Nephron progenitor cell (in vitro differentiated cells): Measurements from ENCODE around the gene CDH19.

ENCODE experiments used
- DNase-seq: peaks from one replicate; pipeline ENCODE4 v3.0.0; 2021
- H3K27ac Mint-ChIP-seq: 2 replicates; pipeline ENCODE4 v1.8.0; 2021; ENCODE audit warnings: mild to moderate bottlenecking, moderate library complexity, mixed read lengths
- H3K27me3 Mint-ChIP-seq: 2 replicates; pipeline ENCODE4 v1.8.0; 2021; ENCODE audit warnings: mild to moderate bottlenecking, low read depth, mixed read lengths; ENCODE audit not compliant: poor library complexity
- H3K36me3 Mint-ChIP-seq: 2 replicates; pipeline ENCODE4 v1.8.0; 2021; ENCODE audit warnings: low read depth, mixed read lengths
- H3K4me1 Mint-ChIP-seq: 2 replicates; pipeline ENCODE4 v1.8.0; 2021; ENCODE audit warnings: mixed read lengths
- H3K4me3 Mint-ChIP-seq: 2 replicates; pipeline ENCODE4 v1.8.0; 2021; ENCODE audit warnings: mild to moderate bottlenecking, moderate library complexity, mixed read lengths
- H3K9me3 Mint-ChIP-seq: 2 replicates; pipeline ENCODE4 v1.8.0; 2021; ENCODE audit warnings: mild to moderate bottlenecking, moderate library complexity, mixed read lengths
- CTCF ChIP-seq: fragments of 200-600 bp; sonication (generic); IDR thresholded peaks from 2 replicates; pipeline ENCODE4 v1.5.0; 2021; ENCODE audit warnings: antibody characterized with exemption

The CDH19 gene

GRCh38 chr18:66640431-66640830 lies 36.5 kb upstream of the CDH19 start:
- no peaks in the 10 kb centered on the region for H3K9me3 Mint-ChIP-seq

GRCh38 chr18:66638856-66639629 lies 35.2 kb upstream of the CDH19 start:
- Mint-ChIP-seq H3K27me3 (peaks cover 4% of the 10 kb centered on the region), H3K9me3 (no peaks in the 10 kb centered on the region), H3K36me3 (no peaks in the 10 kb centered on the region), H3K27ac (no peak overlapping the region), H3K4me3 (no peak overlapping the region), H3K4me1 (no peaks in the 10 kb centered on the region)
- DNase-seq, result no peak
- TF ChIP-seq CTCF, result no peak

More at GRCh38 chr18:66640431-66640830, 36.5 kb upstream of the CDH19 start:
- no peaks in the 10 kb centered on the region for H3K36me3 Mint-ChIP-seq
- no peak for TF ChIP-seq CTCF
- peaks cover 3% of the 10 kb centered on the region for H3K27me3 Mint-ChIP-seq
- DNase-seq, result no peak
- H3K27ac Mint-ChIP-seq, result no peak overlapping the region
- no peaks in the 10 kb centered on the region for H3K4me1 Mint-ChIP-seq
- H3K4me3 Mint-ChIP-seq, result no peak overlapping the region

- H3K4me1 Mint-ChIP-seq, result no peaks in the 10 kb centered on the region
- H3K27ac Mint-ChIP-seq, result no peak overlapping the region
- no peaks in the 10 kb centered on the region for H3K36me3 Mint-ChIP-seq
- no peaks in the 10 kb centered on the region for H3K9me3 Mint-ChIP-seq
- no peak for DNase-seq
- H3K4me3 Mint-ChIP-seq, result no peak overlapping the region
- H3K27me3 Mint-ChIP-seq, result peaks cover 4% of the 10 kb centered on the region
- TF ChIP-seq CTCF, result no peak
Observed at GRCh38 chr18:66635342-66635741, 31.5 kb upstream of the CDH19 start.

- Mint-ChIP-seq H3K27ac (no peak overlapping the region), H3K36me3 (no peaks in the 10 kb centered on the region), H3K4me1 (no peaks in the 10 kb centered on the region), H3K27me3 (peaks cover 4% of the 10 kb centered on the region), H3K4me3 (no peak overlapping the region), H3K9me3 (no peaks in the 10 kb centered on the region)
- no peak for TF ChIP-seq CTCF
- DNase-seq, result no peak
Observed at GRCh38 chr18:66632756-66633155, 28.9 kb upstream of the CDH19 start.

GRCh38 chr18:66630831-66631230 lies 26.9 kb upstream of the CDH19 start:
- TF ChIP-seq CTCF, result no peak
- Mint-ChIP-seq H3K27me3 (peaks cover 4% of the 10 kb centered on the region), H3K4me3 (no peak overlapping the region), H3K27ac (no peak overlapping the region), H3K36me3 (no peaks in the 10 kb centered on the region), H3K9me3 (no peaks in the 10 kb centered on the region), H3K4me1 (no peaks in the 10 kb centered on the region)
- no peak for DNase-seq

GRCh38 chr18:66623821-66624220 lies 19.9 kb upstream of the CDH19 start:
- TF ChIP-seq CTCF, result no peak
- no peak for DNase-seq
- no peaks in the 10 kb centered on the region for H3K36me3 Mint-ChIP-seq
- no peak overlapping the region for H3K27ac Mint-ChIP-seq
- H3K4me3 Mint-ChIP-seq, result no peak overlapping the region
- no peaks in the 10 kb centered on the region for H3K4me1 Mint-ChIP-seq
- no peaks in the 10 kb centered on the region for H3K9me3 Mint-ChIP-seq
- no peaks in the 10 kb centered on the region for H3K27me3 Mint-ChIP-seq
